ENCODE measurements around the gene COX10.

GRCh38 chr17:14123619-14124278, 54.4 kb downstream of the COX10 start:
- TF ChIP-seq CREB5 (CRISPR knock-in tag; IDR thresholded peaks at IDR 0.05; ENCODE audit: low read depth) = no peak
- no peak for TF ChIP-seq ARNTL (CRISPR knock-in tag; IDR thresholded peaks at IDR 0.05; ENCODE audit: borderline replicate concordance, low read depth)
- no peak for TF ChIP-seq RARB (CRISPR knock-in tag; IDR thresholded peaks at IDR 0.05)
- TF ChIP-seq ISL1 (CRISPR knock-in tag; IDR thresholded peaks at IDR 0.05) = no peak
- TF ChIP-seq ZNF70 (CRISPR knock-in tag; IDR thresholded peaks at IDR 0.05) = no peak
